Embryonic facial prominence (tissue), 1 donor: ENCODE data around the gene GTF3C1.
"Not testable (repeated sequence)": the region's sequence is repeated elsewhere in the genome, so short reads cannot be mapped to it uniquely, and the experiment has no call there.

ENCODE experiments used
- DNase-seq: peaks from one replicate; pipeline ENCODE4 v3.0.0-alpha.2; 2016; ENCODE audit errors: extremely low spot score

The GTF3C1 gene

GRCh38 chr16:27463741-27464591 lies 85.7 kb downstream of the GTF3C1 start:
- DNase-seq: no peak

DNA sequence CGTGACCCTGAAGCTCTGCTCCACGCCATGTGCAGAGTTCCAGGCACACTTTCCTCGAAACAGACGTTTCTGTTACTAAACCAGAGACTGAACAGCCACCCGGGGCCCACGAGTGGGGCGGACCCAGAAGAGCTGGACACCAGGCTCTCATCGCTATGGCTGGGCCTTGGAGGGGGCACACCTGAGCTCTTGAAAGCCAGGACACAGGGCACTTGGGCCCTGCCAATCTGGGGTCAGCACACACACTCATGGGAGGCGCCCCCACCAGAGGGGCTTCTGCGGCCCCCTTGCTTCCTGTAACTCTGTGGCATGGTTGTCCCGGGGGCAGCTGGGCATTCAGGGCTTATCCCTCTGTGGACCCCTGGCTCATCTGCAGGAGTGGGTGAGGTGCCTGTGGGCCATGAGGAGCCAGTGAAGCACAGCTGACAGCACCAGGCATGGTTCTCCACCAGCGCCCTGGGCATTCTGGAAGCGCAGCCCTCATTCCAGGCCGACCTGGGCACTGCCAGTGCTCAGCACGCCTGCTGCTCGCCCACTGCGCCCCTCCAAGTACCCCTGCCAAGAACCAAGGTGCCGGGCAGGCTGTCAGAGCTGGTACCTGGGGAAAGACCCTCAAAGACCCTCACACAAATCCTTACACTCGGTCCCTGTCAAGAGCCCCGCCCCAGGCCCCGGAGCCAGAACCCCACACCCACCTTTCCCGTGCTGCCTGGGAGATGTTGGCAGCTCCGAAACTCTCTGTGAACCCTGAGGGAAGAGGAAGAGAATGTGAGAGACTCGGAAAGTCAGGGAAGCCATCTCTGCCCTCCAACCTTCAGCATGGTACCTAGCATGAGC lies 86.6 kb downstream of the GTF3C1 start:
- no peak for DNase-seq

GRCh38 chr16:27462200-27462845 lies 87.4 kb downstream of the GTF3C1 start:
- DNase-seq: no peak

- DNase-seq: no peak
Observed at GRCh38 chr16:27461483-27462171, 88.1 kb downstream of the GTF3C1 start.

- no peak for DNase-seq
Observed at GRCh38 chr16:27460663-27461482, 88.8 kb downstream of the GTF3C1 start.

DNA sequence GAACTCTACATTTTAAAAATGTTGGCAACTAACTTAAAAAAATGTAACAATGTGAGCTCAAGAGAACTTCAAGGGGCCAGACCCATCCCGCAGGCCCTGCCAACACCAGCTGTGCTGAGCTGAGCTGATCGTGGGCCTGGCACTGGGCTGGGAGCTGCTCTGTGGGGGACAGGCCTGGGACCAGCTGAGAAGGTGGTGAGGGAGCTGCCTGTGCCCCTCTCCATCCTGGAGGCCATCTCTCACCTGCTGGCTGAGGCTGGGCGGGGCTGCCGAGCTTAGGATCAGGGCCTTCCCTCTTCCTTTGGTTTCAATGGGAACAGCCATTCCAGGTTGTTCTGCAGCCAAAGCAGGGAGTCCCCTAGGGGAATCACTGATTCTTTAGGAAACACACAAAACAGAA lies 89.5 kb downstream of the GTF3C1 start:
- no peak for DNase-seq

DNA sequence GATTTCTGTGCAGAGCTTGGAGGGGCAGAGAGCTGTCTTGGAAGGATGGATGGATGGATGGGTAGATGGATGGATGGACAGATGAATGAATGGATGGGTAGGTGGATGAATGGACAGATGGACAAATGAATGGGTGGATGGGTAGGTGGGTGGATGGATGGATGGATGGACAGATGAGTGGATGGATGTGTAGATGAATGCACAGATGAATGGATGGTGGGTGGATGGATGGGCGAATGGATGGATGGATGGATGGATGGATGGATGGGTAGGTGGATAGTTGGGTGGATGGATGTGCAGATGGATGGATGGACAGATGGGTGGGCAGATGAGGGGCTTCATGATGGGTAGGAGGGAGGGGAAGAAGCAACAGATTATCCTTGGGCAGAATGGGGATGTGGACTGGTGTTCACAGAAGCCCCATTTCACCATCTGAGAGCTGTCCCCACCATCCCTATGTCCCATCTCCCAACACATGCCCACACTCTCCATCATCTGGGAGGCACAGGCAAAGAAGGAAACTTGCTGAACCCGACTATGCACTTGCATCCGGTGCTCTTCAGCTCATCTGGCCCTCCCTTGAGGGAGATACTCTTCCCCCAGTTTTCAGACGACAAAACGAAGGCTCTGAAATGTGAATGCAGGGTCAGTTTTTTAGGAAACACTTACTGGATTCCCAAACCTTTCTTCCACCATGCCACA lies 90.6 kb downstream of the GTF3C1 start:
- no peak for DNase-seq

- DNase-seq: no peak
Observed at GRCh38 chr16:27458258-27458657, 91.5 kb downstream of the GTF3C1 start.

DNA sequence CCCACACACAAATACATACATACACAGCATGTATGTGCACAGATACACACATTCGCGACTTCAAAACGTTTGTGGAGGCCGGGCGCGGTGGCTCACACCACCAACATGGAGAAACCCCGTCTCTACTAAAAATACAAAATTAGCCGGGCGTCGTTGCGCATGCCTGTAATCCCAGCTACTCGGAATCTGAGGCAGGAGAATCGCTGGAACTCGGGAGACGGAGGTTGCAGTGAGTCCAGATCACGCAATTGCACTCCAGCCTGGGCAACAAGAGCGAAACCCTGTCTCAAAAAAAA lies 92.2 kb downstream of the GTF3C1 start:
- DNase-seq: not testable (repeated sequence)

DNA sequence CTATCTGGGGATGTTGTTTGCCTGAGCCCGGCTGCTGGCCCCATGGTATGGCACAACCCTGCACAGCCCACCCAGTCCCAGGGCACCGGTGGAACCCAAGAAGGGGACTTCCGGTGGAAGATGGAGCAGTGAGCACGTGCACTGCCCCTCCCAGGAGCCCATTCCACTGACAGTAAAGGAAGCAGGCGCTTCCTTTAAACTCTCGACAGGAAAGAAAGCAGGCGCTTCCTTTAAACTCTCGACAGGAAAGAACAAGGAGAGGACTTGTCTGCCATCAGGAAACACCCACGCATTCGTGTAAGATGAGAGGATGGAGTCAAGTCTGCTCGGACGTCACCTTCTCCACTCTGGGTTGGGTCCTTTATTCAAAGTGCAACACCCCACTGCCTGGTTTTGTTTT lies 94.0 kb downstream of the GTF3C1 start:
- DNase-seq: no peak

DNA sequence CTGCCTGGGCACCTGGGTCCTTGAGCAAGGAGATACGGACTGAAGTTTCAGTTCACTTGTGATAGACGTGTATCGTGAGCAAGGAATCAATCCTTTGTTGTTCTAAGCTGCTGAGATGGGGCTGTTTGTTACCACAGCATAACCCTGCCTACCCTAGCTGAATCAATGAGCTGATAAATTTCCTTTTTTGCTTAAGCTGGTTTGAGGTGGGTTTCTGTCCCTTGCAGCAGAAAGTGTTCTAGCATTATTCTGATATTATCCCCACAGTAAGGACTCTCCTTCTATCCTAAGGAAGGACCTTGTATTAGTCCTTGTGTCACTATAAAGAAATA lies 96.3 kb downstream of the GTF3C1 start:
- DNase-seq: no peak

DNA sequence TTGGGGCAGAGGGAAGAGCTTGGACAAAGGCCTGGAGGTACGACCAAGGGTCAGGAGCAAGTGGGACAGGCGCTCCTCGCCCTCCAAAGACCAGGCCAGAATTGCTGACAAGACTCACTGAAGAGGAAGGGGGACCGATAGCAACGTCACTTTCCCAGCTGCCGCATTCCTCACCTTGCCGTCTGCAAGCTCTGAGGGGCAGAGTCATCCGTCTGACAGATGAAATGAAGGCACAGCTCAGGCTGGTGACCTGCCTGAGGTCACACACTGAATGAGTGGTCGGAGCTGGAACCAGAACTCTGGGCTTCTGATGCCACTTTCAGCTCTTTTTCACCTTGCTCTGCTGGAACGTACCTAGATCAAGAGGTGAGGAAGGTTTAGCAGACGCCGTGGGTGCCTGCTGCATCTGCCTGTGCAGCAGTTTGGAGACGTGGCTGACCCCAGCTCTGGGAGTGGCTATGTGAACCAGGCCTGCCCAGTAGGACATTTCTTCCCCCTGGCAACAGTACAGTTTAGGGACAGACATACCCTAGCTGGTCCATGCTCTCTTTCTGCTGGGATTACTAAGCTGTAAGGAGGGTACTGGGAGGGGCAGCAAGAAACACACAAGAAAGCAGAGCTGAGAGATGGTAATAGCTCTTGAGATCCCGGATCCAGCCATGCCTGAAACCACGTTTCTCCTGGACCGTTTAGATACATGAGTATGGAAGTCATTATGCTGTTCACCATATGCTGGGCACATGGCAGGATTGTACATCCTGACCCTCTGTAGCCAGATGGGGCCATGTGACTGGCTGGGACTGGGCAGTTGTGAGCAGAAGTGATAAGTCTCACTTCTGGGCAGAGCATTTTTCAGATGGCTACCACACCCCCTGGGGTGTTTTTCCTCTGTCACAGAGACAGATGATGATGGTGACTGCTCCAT lies 96.9 kb downstream of the GTF3C1 start:
- DNase-seq: no peak

- no peak for DNase-seq
Observed at GRCh38 chr16:27450196-27450549, 99.5 kb downstream of the GTF3C1 start.

DNA sequence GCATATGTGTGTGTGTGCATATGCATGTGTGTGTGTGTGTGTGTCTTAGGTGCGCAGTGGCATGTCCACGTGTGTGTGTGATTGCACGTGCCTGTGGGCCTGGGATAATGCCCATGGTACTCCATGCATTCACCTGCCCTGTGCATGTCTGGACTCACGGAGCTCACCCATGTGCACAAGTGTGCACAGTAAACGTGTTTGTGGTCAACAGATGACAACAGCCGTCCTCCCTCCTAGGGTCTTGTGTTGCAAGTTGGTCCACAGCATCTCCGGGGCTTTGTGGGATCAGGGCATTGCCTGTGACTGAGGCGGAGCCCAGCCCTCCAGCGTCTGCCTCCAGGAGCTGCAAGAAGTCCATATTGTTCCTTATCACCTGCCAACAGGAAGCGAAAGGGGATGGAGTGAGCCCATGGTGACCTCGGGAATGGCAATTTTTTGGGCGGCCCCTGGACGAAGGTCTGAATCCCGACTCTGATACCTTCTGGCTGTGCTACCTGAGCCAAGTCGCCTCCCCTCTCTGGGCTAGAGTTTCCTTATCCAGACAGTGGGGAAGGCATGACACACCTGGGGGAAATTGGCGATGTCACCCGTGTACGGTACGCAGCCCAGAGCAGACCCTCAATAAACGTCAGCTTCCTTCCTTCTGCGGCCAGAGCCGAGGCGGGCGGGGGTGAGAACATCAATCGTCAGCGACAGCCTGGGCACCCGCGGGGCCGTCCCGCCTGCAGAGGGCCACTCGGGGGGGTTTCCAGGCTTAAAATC lies 100.1 kb downstream of the GTF3C1 start:
- no peak for DNase-seq

GRCh38 chr16:27448532-27449433 lies 100.9 kb downstream of the GTF3C1 start:
- no peak for DNase-seq

DNA sequence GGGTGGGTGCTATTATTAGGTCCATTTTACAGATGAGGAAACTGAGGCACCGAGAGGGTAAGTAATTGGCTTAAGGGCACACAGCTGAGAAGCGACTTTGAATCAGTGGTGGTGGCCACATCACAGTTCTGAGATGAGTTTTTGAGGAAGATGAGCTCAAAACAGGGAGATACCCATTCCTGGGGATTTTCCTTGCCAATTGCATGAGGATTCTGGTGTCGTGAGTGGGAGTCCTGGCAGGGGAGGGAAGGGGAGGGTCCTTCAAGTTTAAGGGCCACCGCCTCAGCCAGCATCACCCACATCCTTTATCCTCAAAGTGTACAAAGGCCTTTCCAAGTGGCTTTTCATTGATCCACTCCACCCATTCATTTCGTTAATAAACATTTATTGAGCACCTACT lies 102.4 kb downstream of the GTF3C1 start:
- DNase-seq: no peak

- DNase-seq: no peak
Observed at GRCh38 chr16:27446721-27447120, 103.0 kb downstream of the GTF3C1 start.
